Naive thymus-derived CD4-positive, alpha-beta T cell (primary cell): Measurements from ENCODE around the gene ST6GALNAC5. TPM values are rescaled to one million over a fixed set of nuclear protein-coding genes. Genes with fewer than 3 reads are reported as not detected.
"Not testable (repeated sequence)": the region's sequence is repeated elsewhere in the genome, so short reads cannot be mapped to it uniquely, and the experiment has no call there.

Source experiments
- ATAC-seq: fragments of 150-1000 bp; cut with Tn5 transposase; 2 replicates; pipeline ENCODE4 v1.10.0; 2021; ENCODE audit warnings: mild to moderate bottlenecking, moderate library complexity
- CTCF ChIA-PET: fragments of 350-600 bp; sonication (Branson Sonifier 250); formaldehyde crosslinking; loops from one replicate; lab custom pipeline; 2021; ENCODE audit warnings: antibody characterized with exemption; lab: Charles Lee
- POLR2A ChIA-PET: fragments of 350-600 bp; sonication (Branson Sonifier 250); formaldehyde crosslinking; loops from one replicate; lab custom pipeline; 2021; ENCODE audit warnings: antibody characterized with exemption, inconsistent platforms; lab: Charles Lee
- DNase-seq, 9 donors: peaks; one replicate each; pipeline versions ENCODE4 v3.0.0 to v3.0.0-alpha.2; 2020 to 2022; ENCODE audit warnings: mixed read lengths in 1 of 9
- H3K27ac ChIP-seq: one replicate; pipeline ENCODE4 v1.7.0; 2013; ENCODE audit warnings: mild to moderate bottlenecking, low read depth, low read length, moderate library complexity
- H3K27me3 ChIP-seq, 2 donors: one replicate each; pipeline ENCODE4 v1.7.0; 2013; ENCODE audit warnings: low read length in 2 of 2, mild to moderate bottlenecking in 2 of 2, moderate library complexity in 2 of 2; ENCODE audit not compliant: control insufficient read depth in 2 of 2, insufficient read depth in 2 of 2
- H3K36me3 ChIP-seq, 3 experiments: 1 replicate in 2 of 3; 2 replicates in 1 of 3; pipeline ENCODE4 v1.7.0; 2013; ENCODE audit warnings: low read length in 3 of 3, mild to moderate bottlenecking in 3 of 3, moderate library complexity in 1 of 3; ENCODE audit not compliant: insufficient read depth in 3 of 3, control insufficient read depth in 2 of 3
- H3K4me1 ChIP-seq, 2 donors: one replicate each; pipeline ENCODE4 v1.7.0; 2013; ENCODE audit warnings: low read length in 2 of 2, mild to moderate bottlenecking in 2 of 2, moderate library complexity in 1 of 2; ENCODE audit not compliant: control insufficient read depth in 2 of 2, insufficient read depth in 2 of 2
- H3K4me3 ChIP-seq: 2 replicates; pipeline ENCODE4 v1.7.0; 2013; ENCODE audit warnings: mild to moderate bottlenecking, low read length
- H3K9me3 ChIP-seq, 3 experiments: 1 replicate in 2 of 3; 2 replicates in 1 of 3; pipeline ENCODE4 v1.7.0; 2013; ENCODE audit warnings: low read length in 3 of 3; ENCODE audit not compliant: control insufficient read depth in 2 of 3
- H3K27ac Mint-ChIP-seq, 9 donors: one replicate each; pipeline ENCODE4 v1.8.0; 2020 to 2022; ENCODE audit warnings: mixed read lengths in 9 of 9, mild to moderate bottlenecking in 8 of 9, moderate library complexity in 5 of 9, inconsistent platforms in 2 of 9
- H3K27me3 Mint-ChIP-seq, 5 donors: one replicate each; pipeline ENCODE4 v1.8.0; 2021 to 2022; ENCODE audit warnings: mixed read lengths in 5 of 5, mild to moderate bottlenecking in 1 of 5
- H3K36me3 Mint-ChIP-seq, 5 donors: one replicate each; pipeline ENCODE4 v1.8.0; 2020 to 2022; ENCODE audit warnings: mixed read lengths in 5 of 5, mild to moderate bottlenecking in 3 of 5, inconsistent platforms in 1 of 5
- H3K4me1 Mint-ChIP-seq, 7 donors: one replicate each; pipeline ENCODE4 v1.8.0; 2020 to 2022; ENCODE audit warnings: mixed read lengths in 7 of 7, mild to moderate bottlenecking in 3 of 7, inconsistent platforms in 1 of 7
- H3K4me3 Mint-ChIP-seq, 10 donors: one replicate each; pipeline ENCODE4 v1.8.0; 2020 to 2022; ENCODE audit warnings: mild to moderate bottlenecking in 10 of 10, mixed read lengths in 10 of 10, moderate library complexity in 6 of 10, inconsistent platforms in 2 of 10
- H3K9me3 Mint-ChIP-seq, 11 donors: one replicate each; pipeline ENCODE4 v1.8.0; 2020 to 2022; ENCODE audit warnings: mixed read lengths in 11 of 11, mild to moderate bottlenecking in 4 of 11, inconsistent platforms in 1 of 11, moderate library complexity in 1 of 11
- intact Hi-C, 2 donors: fragments of 100-400 bp; cut with micrococcal nuclease; formaldehyde crosslinking; loops; one replicate each; pipeline ENCODE4 v1.15.1; 2023
- polyA plus RNA-seq, 2 donors: library from polyadenylated mRNA; unstranded; fragments of 300-500 nt; fragmentation: Illumina TruSeq; gene quantifications; one replicate each; pipeline ENCODE4 v1.2.3, GENCODE V29; 2021
- total RNA-seq, 6 experiments: library from RNA in 5 of 6; stranded (reverse) in 5 of 6; gene quantifications; 1 replicate in 5 of 6; 2 replicates in 1 of 6; pipeline ENCODE4 v1.2.3 and lab custom pipeline; 2021 to 2026

The ST6GALNAC5 gene
- total RNA-seq (not detected), polyA plus RNA-seq (not detected), total RNA-seq (lab: John Stamatoyannopoulos, UW) (not detected)

DNA sequence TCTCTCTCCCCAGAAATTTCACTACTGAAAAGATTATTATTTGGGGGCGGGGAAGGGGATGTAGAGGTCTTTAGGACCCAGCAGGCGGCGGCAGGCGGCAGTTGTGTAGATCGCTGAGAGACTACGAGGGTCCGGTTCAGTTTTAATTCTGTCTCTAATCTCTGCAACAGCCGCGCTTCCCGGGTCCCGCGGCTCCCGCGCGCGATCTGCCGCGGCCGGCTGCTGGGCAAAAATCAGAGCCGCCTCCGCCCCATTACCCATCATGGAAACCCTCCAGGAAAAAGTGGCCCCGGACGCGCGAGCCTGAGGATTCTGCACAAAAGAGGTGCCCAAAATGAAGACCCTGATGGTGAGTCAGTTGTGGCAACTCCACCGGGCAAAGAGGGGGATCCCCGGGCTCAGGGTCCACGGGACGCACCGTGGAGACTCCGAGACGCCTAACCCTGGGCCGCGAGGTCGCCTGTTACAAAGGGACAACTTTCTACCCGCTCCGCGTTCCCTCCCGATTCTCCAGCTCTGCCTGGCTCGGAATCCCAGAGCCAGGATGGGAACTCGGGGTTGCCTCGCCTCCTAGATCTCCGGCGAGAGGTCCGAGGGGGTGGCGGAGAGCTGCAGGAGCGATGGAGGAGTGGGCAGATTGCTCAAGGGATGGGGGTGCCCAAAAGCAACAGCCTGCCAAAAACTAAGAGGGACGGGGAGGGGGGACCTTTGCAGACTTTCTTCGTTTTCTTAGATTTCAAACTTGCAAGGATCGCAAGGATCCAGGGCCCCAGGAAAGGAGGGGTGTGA, at the start of gene ST6GALNAC5:
Gene ST6GALNAC5 (plus strand): TSS at position 139 of the 789 bp plus-strand sequence.
- Mint-ChIP-seq H3K9me3 (no peaks in the 10 kb centered on the region), H3K4me1 (peaks cover 0 to 25% (median 6%) of the 10 kb centered on the region in 7 donors), H3K4me3 (peak within 1 kb of the TSS; percentile 56 to 88 (median 76)), H3K27ac (no peak within 1 kb of the TSS), H3K27me3 (peaks cover 60 to 79% (median 73%) of the 10 kb centered on the region in 5 donors), H3K36me3 (no peaks in the 10 kb centered on the region)
- Histone ChIP-seq H3K9me3 (no peaks in the 10 kb centered on the region), H3K4me1 (peaks cover 0 to 13% of the 10 kb centered on the region in 2 donors), H3K27me3 (peaks cover 8 to 14% of the 10 kb centered on the region in 2 donors), H3K4me3 (peak within 1 kb of the TSS; percentile 45), H3K27ac (no peak within 1 kb of the TSS), H3K36me3 (no peaks in the 10 kb centered on the region)
- ChIA-PET CTCF (no interaction called here), POLR2A (no interaction called here)
- DNase-seq = no peak
- intact Hi-C loops = loop anchor here in 1 of 2 donors (5.0 to 10.0 kb wide), 2 partner anchors 713 to 1735 kb away; partner anchors contain the start of gene LHX8
- no peak for ATAC-seq

DNA sequence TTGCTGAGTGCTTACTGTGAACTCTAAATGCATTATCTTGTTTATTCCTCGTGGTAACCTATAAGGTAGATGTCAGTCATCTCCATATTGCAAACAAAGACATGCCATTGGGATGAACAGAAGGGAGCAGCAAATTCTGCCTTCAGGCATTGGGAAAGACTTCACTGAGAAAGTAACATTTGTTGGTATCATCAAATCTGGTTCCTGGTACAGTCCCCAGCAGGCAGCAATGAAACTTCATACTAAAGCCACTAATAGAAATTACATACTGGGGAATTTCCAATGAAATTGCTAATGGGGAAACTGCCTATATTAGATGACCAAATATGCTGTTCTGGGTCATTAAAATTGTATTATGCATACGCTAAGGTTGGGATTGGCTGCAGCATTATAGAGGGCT, 47.3 kb upstream of the ST6GALNAC5 start:
- Histone ChIP-seq H3K36me3 (no peaks in the 10 kb centered on the region), H3K4me1 (no peaks in the 10 kb centered on the region), H3K9me3 (no peaks in the 10 kb centered on the region), H3K4me3 (no peak overlapping the region), H3K27me3 (peaks cover 0 to 3% of the 10 kb centered on the region in 2 donors), H3K27ac (no peak overlapping the region)
- H3K4me1 Mint-ChIP-seq = no peaks in the 10 kb centered on the region
- H3K36me3 Mint-ChIP-seq = no peaks in the 10 kb centered on the region
- CTCF ChIA-PET = no interaction called here
- H3K9me3 Mint-ChIP-seq = peaks cover 0 to 2% (median 0%) of the 10 kb centered on the region in 11 donors
- no peak for DNase-seq
- peaks cover 2 to 19% (median 16%) of the 10 kb centered on the region in 5 donors for H3K27me3 Mint-ChIP-seq
- H3K27ac Mint-ChIP-seq = no peak overlapping the region
- no peak for ATAC-seq
- POLR2A ChIA-PET = no interaction called here
- intact Hi-C loops = no loop called here
- no peak overlapping the region for H3K4me3 Mint-ChIP-seq

DNA sequence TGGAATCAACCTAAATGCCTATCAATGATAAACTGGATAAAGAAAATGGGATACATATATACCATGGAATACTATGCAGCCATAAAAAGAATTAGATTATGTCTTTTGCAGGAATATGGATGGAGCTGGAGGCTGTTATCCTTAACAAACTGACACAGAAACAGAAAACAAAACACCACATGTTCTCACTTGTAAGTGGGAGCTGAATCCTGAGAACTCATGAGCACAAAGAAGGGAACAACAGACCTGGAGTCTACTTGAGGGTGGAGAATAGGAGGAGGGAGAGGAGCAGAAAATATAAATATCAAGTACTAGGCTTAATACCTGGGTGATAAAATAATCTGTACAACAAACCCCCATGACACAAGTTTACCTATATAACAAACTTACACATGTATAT, 44.3 kb upstream of the ST6GALNAC5 start:
- H3K9me3 Mint-ChIP-seq, H3K4me1 Mint-ChIP-seq: not testable (repeated sequence)

DNA sequence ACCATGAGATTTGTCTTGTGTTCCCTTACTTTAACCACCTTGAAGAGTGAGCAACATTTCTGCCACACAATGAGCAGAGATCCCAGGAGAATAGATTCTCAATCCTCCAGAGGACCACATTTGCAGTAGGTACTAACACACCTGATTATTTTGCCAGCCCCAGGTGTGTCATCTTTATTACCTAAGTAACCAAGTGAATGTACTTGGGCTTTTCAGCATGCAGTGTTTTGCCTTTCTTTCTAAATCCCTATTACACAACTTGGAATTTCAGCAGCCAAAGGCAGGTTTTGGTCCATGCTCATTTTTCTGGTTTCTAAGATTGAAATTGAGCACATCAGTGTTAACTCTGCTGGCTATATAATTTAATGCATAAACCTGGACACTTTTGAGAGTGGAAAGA, 43.2 kb upstream of the ST6GALNAC5 start:
- Mint-ChIP-seq H3K36me3 (no peaks in the 10 kb centered on the region), H3K27me3 (peaks cover 7 to 21% (median 12%) of the 10 kb centered on the region in 5 donors), H3K9me3 (peaks cover 0 to 2% (median 0%) of the 10 kb centered on the region in 11 donors), H3K4me3 (no peak overlapping the region), H3K27ac (no peak overlapping the region), H3K4me1 (no peaks in the 10 kb centered on the region)
- H3K36me3 ChIP-seq = no peaks in the 10 kb centered on the region
- no peak overlapping the region for H3K4me3 ChIP-seq
- DNase-seq (no peak), ATAC-seq (no peak)
- no peaks in the 10 kb centered on the region for H3K9me3 ChIP-seq
- no peak overlapping the region for H3K27ac ChIP-seq
- intact Hi-C loops = no loop called here
- no peaks in the 10 kb centered on the region for H3K4me1 ChIP-seq
- peaks cover 0 to 3% of the 10 kb centered on the region in 2 donors for H3K27me3 ChIP-seq
- ChIA-PET POLR2A (no interaction called here), CTCF (no interaction called here)

More for the DNA sequence above, 44.3 kb upstream of the ST6GALNAC5 start:
- DNase-seq, H3K4me3 ChIP-seq, H3K36me3 ChIP-seq, H3K27me3 ChIP-seq, POLR2A ChIA-PET, intact Hi-C loops, ATAC-seq, H3K27ac ChIP-seq, H3K4me1 ChIP-seq, H3K36me3 Mint-ChIP-seq, CTCF ChIA-PET, H3K27ac Mint-ChIP-seq, H3K9me3 ChIP-seq, H3K4me3 Mint-ChIP-seq: not testable (repeated sequence)
- peaks cover 5 to 21% (median 12%) of the 10 kb centered on the region in 5 donors for H3K27me3 Mint-ChIP-seq

DNA sequence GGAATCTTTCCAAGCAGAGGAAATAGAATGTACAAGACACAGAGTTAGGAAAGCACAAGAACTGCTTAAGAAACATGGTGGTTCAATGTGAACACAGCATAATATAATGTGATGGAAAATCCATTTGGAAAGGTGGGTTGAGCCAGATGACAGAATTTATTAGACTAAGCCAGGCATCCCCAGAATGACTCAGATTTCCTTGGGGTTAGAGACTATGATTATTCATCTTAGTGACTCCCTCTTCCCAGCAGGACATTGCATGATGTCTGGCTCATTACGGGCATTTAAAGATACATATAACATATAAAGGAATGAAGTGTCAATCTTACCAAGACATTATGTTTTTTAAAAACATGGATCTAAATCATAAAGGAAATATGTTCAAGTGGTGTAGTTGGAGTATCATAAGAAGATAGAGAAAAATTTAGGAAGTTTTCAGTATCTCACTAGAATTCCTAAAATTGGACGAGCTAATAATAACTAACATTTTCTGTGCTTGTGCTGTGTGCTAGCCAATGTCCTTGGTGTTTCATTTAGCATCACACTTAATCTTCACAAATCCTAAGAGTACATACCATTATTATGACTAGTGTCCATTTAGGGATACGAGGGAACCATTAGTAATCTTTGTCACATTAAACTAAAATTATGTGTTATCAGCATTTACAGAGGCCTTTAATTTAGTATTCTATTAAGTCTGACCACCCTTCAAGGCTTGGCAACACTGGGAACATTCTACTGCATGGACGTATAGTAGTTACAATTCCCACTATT, 41.0 kb upstream of the ST6GALNAC5 start:
- Mint-ChIP-seq H3K36me3 (no peaks in the 10 kb centered on the region), H3K4me1 (peaks cover 0 to 11% (median 9%) of the 10 kb centered on the region in 7 donors), H3K27ac (no peak overlapping the region), H3K4me3 (no peak overlapping the region), H3K9me3 (peaks cover 0 to 2% (median 0%) of the 10 kb centered on the region in 11 donors), H3K27me3 (peaks cover 8 to 21% (median 12%) of the 10 kb centered on the region in 5 donors)
- H3K27me3 ChIP-seq = peaks cover 0 to 3% of the 10 kb centered on the region in 2 donors
- ATAC-seq (no peak), DNase-seq (no peak)
- no peaks in the 10 kb centered on the region for H3K36me3 ChIP-seq
- ChIA-PET CTCF (no interaction called here), POLR2A (no interaction called here)
- H3K27ac ChIP-seq = no peak overlapping the region
- no peaks in the 10 kb centered on the region for H3K9me3 ChIP-seq
- H3K4me1 ChIP-seq = no peaks in the 10 kb centered on the region
- no peak overlapping the region for H3K4me3 ChIP-seq
- intact Hi-C loops = no loop called here

DNA sequence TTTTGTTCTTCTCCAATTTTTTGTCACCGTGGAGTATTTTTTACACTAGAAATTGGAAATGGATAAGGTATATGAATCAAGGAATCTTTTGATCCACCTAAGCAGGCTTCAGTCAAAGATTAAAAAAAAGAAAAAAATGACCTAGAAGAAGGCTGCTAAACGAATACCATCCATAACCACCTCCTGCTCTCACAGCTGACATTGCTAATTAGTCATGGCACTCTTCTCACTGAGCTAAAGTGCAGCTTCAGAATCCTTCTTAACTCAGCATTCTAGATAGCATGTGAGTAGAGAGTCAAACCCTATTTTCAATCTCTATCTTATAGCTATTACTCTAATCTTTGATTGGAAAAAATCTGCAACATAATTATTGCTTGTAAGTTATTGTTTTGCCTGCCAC, 40.2 kb upstream of the ST6GALNAC5 start:
- ChIA-PET CTCF (no interaction called here), POLR2A (no interaction called here)
- Mint-ChIP-seq H3K27me3 (peaks cover 5 to 21% (median 10%) of the 10 kb centered on the region in 5 donors), H3K4me1 (peaks cover 0 to 11% (median 9%) of the 10 kb centered on the region in 7 donors), H3K36me3 (no peaks in the 10 kb centered on the region), H3K27ac (no peak overlapping the region), H3K4me3 (no peak overlapping the region), H3K9me3 (peaks cover 0 to 2% (median 0%) of the 10 kb centered on the region in 11 donors)
- DNase-seq (no peak), ATAC-seq (no peak)
- Histone ChIP-seq H3K27ac (no peak overlapping the region), H3K9me3 (no peaks in the 10 kb centered on the region), H3K4me3 (no peak overlapping the region), H3K27me3 (peaks cover 0 to 3% of the 10 kb centered on the region in 2 donors), H3K4me1 (no peaks in the 10 kb centered on the region), H3K36me3 (no peaks in the 10 kb centered on the region)
- intact Hi-C loops = no loop called here
